CMK (cell line): ENCODE data around the gene C6orf15.

Source experiments
- DNase-seq: peaks from one replicate; pipeline ENCODE4 v3.0.0-alpha.2; 2010; ENCODE audit warnings: low read depth

Gene C6orf15

GRCh38 chr6:31107052-31107451, 5.3 kb downstream of the C6orf15 start:
- DNase-seq, result no peak

- DNase-seq, result no peak
Observed at GRCh38 chr6:31103136-31103535, 9.2 kb downstream of the C6orf15 start.

- no peak for DNase-seq
Observed at GRCh38 chr6:31098449-31098938, 13.9 kb downstream of the C6orf15 start.

- DNase-seq, result no peak
Observed at GRCh38 chr6:31096656-31097055, 15.7 kb downstream of the C6orf15 start.

- DNase-seq, result no peak
Observed at GRCh38 chr6:31096215-31096614, 16.2 kb downstream of the C6orf15 start.

GRCh38 chr6:31094389-31094881, 17.9 kb downstream of the C6orf15 start:
- DNase-seq, result no peak

- no peak for DNase-seq
Observed at GRCh38 chr6:31092769-31093505, 19.4 kb downstream of the C6orf15 start.

GRCh38 chr6:31092238-31092637, 20.1 kb downstream of the C6orf15 start:
- no peak for DNase-seq

GRCh38 chr6:31091680-31092079, 20.7 kb downstream of the C6orf15 start:
- no peak for DNase-seq

GRCh38 chr6:31090973-31091364, 21.4 kb downstream of the C6orf15 start:
- no peak for DNase-seq

- DNase-seq, result no peak
Observed at GRCh38 chr6:31090275-31090972, 22.0 kb downstream of the C6orf15 start.

- peak; percentile 43 for DNase-seq
Observed at GRCh38 chr6:31087494-31088089, 24.8 kb downstream of the C6orf15 start.

GRCh38 chr6:31086788-31087440, 25.5 kb downstream of the C6orf15 start:
- no peak for DNase-seq

- DNase-seq, result peak; percentile 56
Observed at GRCh38 chr6:31083742-31084354, 28.5 kb downstream of the C6orf15 start.

- DNase-seq, result no peak
Observed at GRCh38 chr6:31081872-31082271, 30.5 kb downstream of the C6orf15 start.

- no peak for DNase-seq
Observed at GRCh38 chr6:31079656-31080261, 32.6 kb downstream of the C6orf15 start.

- no peak for DNase-seq
Observed at GRCh38 chr6:31076611-31077010, 35.8 kb downstream of the C6orf15 start.

GRCh38 chr6:31075528-31075927, 36.8 kb downstream of the C6orf15 start:
- DNase-seq, result no peak

GRCh38 chr6:31074401-31074800, 38.0 kb downstream of the C6orf15 start:
- no peak for DNase-seq

GRCh38 chr6:31070711-31071197, 41.6 kb downstream of the C6orf15 start:
- DNase-seq, result no peak

- peak; percentile 43 for DNase-seq
Observed at GRCh38 chr6:31068669-31069340, 43.6 kb downstream of the C6orf15 start.
